Liver (tissue), 9 donors: ENCODE results near the gene SCN9A. TPM values are rescaled to one million over a fixed set of nuclear protein-coding genes. Genes with fewer than 3 reads are reported as not detected.
A peak's percentile ranks its signal among the peaks of the same experiment; 100 is the strongest.
"Not testable (repeated sequence)": the region's sequence is repeated elsewhere in the genome, so short reads cannot be mapped to it uniquely, and the experiment has no call there.

ENCODE experiments used
- DNase-seq: peaks from one replicate; pipeline ENCODE4 v3.0.0-alpha.2; 2017; ENCODE audit warnings: low spot score
- H3K27ac ChIP-seq, 2 donors: one replicate each; pipeline ENCODE4 v1.7.0; 2013; ENCODE audit warnings: inconsistent platforms in 2 of 2, low read length in 2 of 2, control low read depth in 1 of 2, low read depth in 1 of 2, mild to moderate bottlenecking in 1 of 2
- H3K27me3 ChIP-seq, 4 donors: one replicate each; pipeline versions ENCODE4 v1.6.1 to v1.7.0; 2013; ENCODE audit warnings: low read length in 3 of 4, inconsistent platforms in 1 of 4, mild to moderate bottlenecking in 1 of 4, moderate library complexity in 1 of 4; ENCODE audit not compliant: control insufficient read depth in 4 of 4, insufficient read depth in 4 of 4
- H3K36me3 ChIP-seq, 4 donors: one replicate each; pipeline versions ENCODE4 v1.6.1 to v1.7.0; 2013; ENCODE audit warnings: low read length in 3 of 4, mild to moderate bottlenecking in 3 of 4, low read depth in 1 of 4, moderate library complexity in 1 of 4; ENCODE audit not compliant: control insufficient read depth in 4 of 4, insufficient read depth in 3 of 4
- H3K4me1 ChIP-seq, 4 donors: one replicate each; pipeline versions ENCODE4 v1.6.1 to v1.7.0; 2013; ENCODE audit warnings: low read length in 3 of 4, mild to moderate bottlenecking in 3 of 4, moderate library complexity in 1 of 4; ENCODE audit not compliant: control insufficient read depth in 4 of 4, insufficient read depth in 4 of 4
- H3K4me3 ChIP-seq, 3 donors: one replicate each; pipeline versions ENCODE4 v1.6.1 to v1.7.0; 2013; ENCODE audit warnings: low read length in 3 of 3, control low read depth in 1 of 3, low read depth in 1 of 3, mild to moderate bottlenecking in 1 of 3
- H3K9ac ChIP-seq, 2 donors: one replicate each; pipeline ENCODE4 v1.7.0; 2013; ENCODE audit warnings: low read length in 2 of 2, mild to moderate bottlenecking in 2 of 2, moderate library complexity in 2 of 2, control low read depth in 1 of 2, low read depth in 1 of 2
- H3K9me3 ChIP-seq, 4 donors: one replicate each; pipeline versions ENCODE4 v1.6.1 to v1.7.0; 2013; ENCODE audit warnings: low read length in 3 of 4; ENCODE audit not compliant: control insufficient read depth in 4 of 4
- GABPA ChIP-seq, 2 donors: IDR thresholded peaks in 1 of 2; conservative IDR thresholded peaks in 1 of 2; 2 replicates each; pipeline ENCODE4 v1.6.1; 2016; ENCODE audit warnings: antibody characterized with exemption in 2 of 2, mild to moderate bottlenecking in 1 of 2, moderate library complexity in 1 of 2
- HNF4A ChIP-seq, 2 donors: conservative IDR thresholded peaks; 2 replicates each; pipeline ENCODE4 v1.6.1; 2016; ENCODE audit warnings: antibody characterized with exemption in 2 of 2, mild to moderate bottlenecking in 2 of 2
- HNF4G ChIP-seq: IDR thresholded peaks from 2 replicates; pipeline ENCODE4 v1.6.1; 2016; ENCODE audit warnings: antibody characterized with exemption
- JUND ChIP-seq, 2 donors: IDR thresholded peaks; 2 replicates each; pipeline ENCODE4 v1.6.1; 2016; ENCODE audit warnings: antibody characterized with exemption in 2 of 2
- RAD21 ChIP-seq, 2 donors: IDR thresholded peaks; 2 replicates each; pipeline ENCODE4 v1.6.1; 2016; ENCODE audit warnings: antibody characterized with exemption in 2 of 2, mild to moderate bottlenecking in 2 of 2
- RXRA ChIP-seq, 2 donors: IDR thresholded peaks; 2 replicates each; pipeline ENCODE4 v1.6.1; 2017 to 2018; ENCODE audit warnings: antibody characterized with exemption in 2 of 2, mild to moderate bottlenecking in 1 of 2
- TAF1 ChIP-seq: conservative IDR thresholded peaks from 2 replicates; pipeline ENCODE4 v1.6.1; 2016; ENCODE audit warnings: antibody characterized with exemption, mild to moderate bottlenecking
- YY1 ChIP-seq: IDR thresholded peaks from 2 replicates; pipeline ENCODE4 v1.6.1; 2016; ENCODE audit warnings: antibody characterized with exemption, mild to moderate bottlenecking
- ZBTB33 ChIP-seq: IDR thresholded peaks from 2 replicates; pipeline ENCODE4 v1.6.1; 2016; ENCODE audit warnings: antibody characterized with exemption
- WGBS: extraction: QIAGEN DNeasy Blood & Tissue Kit; methylation state at CpG from one replicate; pipeline ENCODE4 v1.1.7; 2013; 5-methylcytosine and 5-hydroxymethylcytosine counted together
- polyA plus RNA-seq, 2 donors: library from polyadenylated mRNA; stranded (reverse) in 1 of 2; unstranded in 1 of 2; fragments of 200-250 nt in 1 of 2; fragments of >200 nt in 1 of 2; fragmentation: Nextera tagmentation in 1 of 2; extraction: Ambion mirVana in 1 of 2; gene quantifications; one replicate each; pipeline versions ENCODE4 v1.2.1 to v1.2.3, GENCODE V29; 2013 to 2015
- total RNA-seq, 2 donors: library from RNA; depleted of rRNA; stranded (reverse); fragments of >200 nt; gene quantifications; one replicate each; pipeline ENCODE4 v1.2.3, GENCODE V29; 2014
- donor health status: healthy.
- donor health status: healthy.
- donor health status: healthy.
- donor health status: healthy.
- donor health status: healthy.

Gene SCN9A
- total and polyA plus RNA-seq, 4 donors = 1.2 to 10.1 (median 9.2) TPM

DNA sequence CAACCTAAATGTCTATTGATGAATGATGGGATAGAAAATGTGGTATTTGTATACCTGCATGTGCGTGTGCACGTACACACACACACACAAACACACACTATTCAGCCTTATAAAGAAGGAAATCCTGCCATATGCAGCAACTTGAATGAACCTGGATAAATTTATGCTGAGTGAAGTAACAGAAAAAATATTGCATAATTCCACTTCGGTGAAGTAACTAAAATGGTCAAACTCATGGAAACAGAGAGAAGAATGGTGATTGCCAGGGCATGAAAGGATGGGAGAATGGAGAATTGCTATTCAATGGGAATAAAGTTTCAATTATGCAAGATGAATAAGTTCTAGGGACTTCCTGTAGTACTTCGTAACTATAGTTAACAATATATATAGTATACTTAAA is 152.4 kb downstream of the SCN9A start:
- no peak for DNase-seq

DNA sequence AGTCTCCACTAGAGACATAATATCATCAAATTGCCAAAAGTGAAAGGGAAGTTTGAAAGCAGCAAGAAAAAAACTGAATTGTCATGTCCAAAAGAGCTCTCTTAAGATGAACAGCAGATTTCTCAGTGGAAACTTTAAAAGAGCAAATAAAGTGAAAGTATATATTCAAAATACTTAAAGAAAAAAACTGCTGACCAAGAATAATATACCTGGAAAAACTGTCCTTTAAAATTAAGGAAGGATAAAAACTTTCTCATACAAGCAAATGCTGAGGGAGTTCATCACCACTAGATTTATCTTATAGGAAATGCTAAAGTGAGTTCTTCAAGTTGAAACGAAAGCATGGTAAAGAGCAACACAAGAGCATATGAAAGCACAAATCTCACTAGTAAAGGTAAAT is 164.7 kb downstream of the SCN9A start:
- Histone ChIP-seq H3K36me3 (peaks cover 0 to 4% (median under 1%) of the 10 kb centered on the region in 4 donors), H3K4me1 (no peaks in the 10 kb centered on the region), H3K27me3 (no peaks in the 10 kb centered on the region), H3K9ac (no peak overlapping the region), H3K27ac (no peak overlapping the region), H3K9me3 (peaks cover 0 to 6% (median 3%) of the 10 kb centered on the region in 4 donors), H3K4me3 (no peak overlapping the region)
- DNase-seq = no peak
- WGBS = 92% methylated on average over 1 of the region's 1 CpG
- no peak for TF ChIP-seq TAF1
- TF ChIP-seq RAD21 (IDR thresholded peaks at IDR 0.05) = no peak
- no peak for TF ChIP-seq HNF4A (conservative IDR thresholded peaks at IDR 0.05)
- TF ChIP-seq RXRA (IDR thresholded peaks at IDR 0.05) = no peak
- no peak for TF ChIP-seq GABPA (IDR thresholded peaks at IDR 0.05 in 1 of 2, conservative IDR thresholded peaks at IDR 0.05 in 1 of 2)
- no peak for TF ChIP-seq ZBTB33
- TF ChIP-seq YY1 = no peak
- no peak for TF ChIP-seq HNF4G

More for the DNA sequence above, 152.4 kb downstream of the SCN9A start:
- WGBS = 81% methylated on average over 4 of the region's 4 CpGs
- Histone ChIP-seq H3K9me3 (no peaks in the 10 kb centered on the region), H3K4me3 (no peak overlapping the region), H3K36me3 (peaks cover 0 to 6% (median 0%) of the 10 kb centered on the region in 4 donors), H3K27me3 (no peaks in the 10 kb centered on the region), H3K27ac (no peak overlapping the region), H3K9ac (no peak overlapping the region), H3K4me1 (no peaks in the 10 kb centered on the region)
- peak; percentile 6 to 19 for TF ChIP-seq RXRA (IDR thresholded peaks at IDR 0.05)
- TF ChIP-seq RAD21 (IDR thresholded peaks at IDR 0.05) = no peak
- peak; percentile 32 for TF ChIP-seq YY1
- no peak for TF ChIP-seq JUND (IDR thresholded peaks at IDR 0.05)

DNA sequence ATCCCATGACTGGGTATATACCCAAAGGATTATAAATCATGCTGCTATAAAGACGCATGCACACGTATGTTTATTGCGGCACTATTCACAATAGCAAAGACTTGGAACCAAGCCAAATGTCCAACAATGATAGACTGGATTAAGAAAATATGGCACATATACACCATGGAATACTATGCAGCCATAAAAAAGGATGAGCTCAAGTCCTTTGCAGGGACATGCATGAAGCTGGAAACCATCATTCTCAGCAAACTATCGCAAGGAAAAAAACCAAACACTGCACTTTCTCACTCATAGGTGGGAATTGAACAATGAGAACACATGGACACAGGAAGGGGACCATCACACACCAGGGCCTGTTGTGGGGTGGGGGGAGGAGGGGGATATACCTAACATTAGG is 165.8 kb downstream of the SCN9A start:
- 92% methylated on average over 4 of the region's 4 CpGs for WGBS

DNA sequence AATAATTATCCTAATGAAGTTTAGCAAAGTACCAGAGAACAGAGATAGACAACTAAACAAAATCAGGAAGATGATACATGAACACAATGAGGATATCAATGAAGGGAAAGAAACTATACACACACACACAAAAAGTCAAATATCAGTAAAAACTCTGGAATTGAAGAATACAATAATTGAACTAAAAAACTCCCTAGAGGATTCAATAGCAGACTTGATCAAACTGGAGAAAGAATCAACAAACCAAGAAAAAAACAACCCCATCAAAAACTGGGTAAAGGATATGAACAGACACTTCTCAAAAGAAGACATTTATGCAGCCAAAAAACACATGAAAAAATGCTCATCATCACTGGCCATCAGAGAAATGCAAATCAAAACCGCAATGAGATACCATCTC is 166.4 kb downstream of the SCN9A start:
- H3K36me3 ChIP-seq, DNase-seq, H3K9me3 ChIP-seq, H3K4me3 ChIP-seq, H3K4me1 ChIP-seq, H3K27me3 ChIP-seq, H3K27ac ChIP-seq, H3K9ac ChIP-seq: not testable (repeated sequence)
- WGBS = no CpG with 5 or more reads among the region's 1 CpG

More for the DNA sequence above, 165.8 kb downstream of the SCN9A start:
- H3K27ac ChIP-seq, H3K9ac ChIP-seq, DNase-seq, H3K36me3 ChIP-seq, H3K27me3 ChIP-seq, H3K4me3 ChIP-seq, H3K9me3 ChIP-seq, H3K4me1 ChIP-seq: not testable (repeated sequence)

DNA sequence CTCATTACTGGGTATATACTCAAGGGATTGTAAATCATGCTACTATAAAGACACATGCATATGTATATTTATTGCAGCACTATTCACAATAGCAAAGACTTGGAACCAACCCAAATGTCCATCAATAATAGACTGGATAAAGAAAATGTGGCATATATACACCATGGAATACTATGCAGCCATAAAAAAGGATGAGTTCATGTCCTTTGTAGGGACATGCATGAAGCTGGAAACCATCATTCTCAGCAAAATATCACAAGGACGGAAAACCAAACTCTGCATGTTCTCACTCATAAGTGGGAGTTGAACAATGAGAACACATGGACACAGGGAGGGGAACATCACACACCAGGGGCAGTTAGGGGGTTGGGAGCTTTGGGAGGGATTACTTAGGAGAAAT is 169.6 kb downstream of the SCN9A start:
- not testable (repeated sequence) for H3K27me3 ChIP-seq, H3K9me3 ChIP-seq, H3K27ac ChIP-seq, DNase-seq, H3K4me1 ChIP-seq, H3K9ac ChIP-seq, H3K4me3 ChIP-seq
- 93% methylated on average over 1 of the region's 1 CpG for WGBS
- peaks cover 1 to 14% (median 10%) of the 10 kb centered on the region in 4 donors for H3K36me3 ChIP-seq
